Keratinocyte (primary cell): Measurements from ENCODE around the gene SSUH2. TPM values are rescaled to one million over a fixed set of nuclear protein-coding genes. Genes with fewer than 3 reads are reported as not detected.
A peak's percentile ranks its signal among the peaks of the same experiment; 100 is the strongest.

Source experiments
- DNase-seq: peaks from one replicate; pipeline ENCODE4 v3.0.0-alpha.2; 2011; ENCODE audit warnings: low read depth, missing footprints, low spot score
- FAIRE-seq: peaks from 2 replicates; lab custom pipeline; 2011; peaks lifted over from hg19 to GRCh38; lab: Jason Lieb, UNC
- H2AFZ ChIP-seq: 2 replicates; pipeline ENCODE4 v1.6.0; 2012; ENCODE audit warnings: low read length, control low read depth, inconsistent platforms; ENCODE audit not compliant: control insufficient read depth
- H3K27ac ChIP-seq: 2 replicates; pipeline ENCODE4 v1.5.1; 2011; ENCODE audit warnings: low read length; ENCODE audit not compliant: control insufficient read depth, insufficient read depth
- H3K27me3 ChIP-seq: 3 replicates; pipeline ENCODE4 v1.6.0; 2011; ENCODE audit warnings: low read length; ENCODE audit not compliant: control insufficient read depth, insufficient read depth; ENCODE audit errors: extremely low read depth
- H3K36me3 ChIP-seq, 2 experiments: 2 replicates in 1 of 2; 3 replicates in 1 of 2; pipeline ENCODE4 v1.5.1; 2011; ENCODE audit warnings: low read length in 2 of 2, mild to moderate bottlenecking in 1 of 2; ENCODE audit not compliant: control insufficient read depth in 2 of 2, insufficient read depth in 2 of 2; ENCODE audit errors: extremely low read depth in 1 of 2
- H3K4me1 ChIP-seq: 3 replicates; pipeline ENCODE4 v1.5.1; 2011; ENCODE audit warnings: low read length; ENCODE audit not compliant: control insufficient read depth, insufficient read depth; ENCODE audit errors: extremely low read depth
- H3K4me2 ChIP-seq: 3 replicates; pipeline ENCODE4 v1.6.0; 2011; ENCODE audit warnings: low read depth, low read length; ENCODE audit not compliant: control insufficient read depth, insufficient read depth; ENCODE audit errors: extremely low read depth
- H3K4me3 ChIP-seq, 3 experiments: fragments of 200-600 bp in 1 of 3; sonication (generic) in 1 of 3; 2 replicates in 2 of 3; 3 replicates in 1 of 3; pipeline ENCODE4 v1.5.1; 2011 to 2016; ENCODE audit warnings: low read length in 3 of 3, mild to moderate bottlenecking in 3 of 3, control low read depth in 2 of 3, inconsistent platforms in 1 of 3, low read depth in 1 of 3, mixed read lengths in 1 of 3, mixed run types in 1 of 3, moderate library complexity in 1 of 3; ENCODE audit not compliant: control insufficient read depth in 2 of 3, insufficient read depth in 2 of 3; ENCODE audit errors: extremely low read depth in 1 of 3
- H3K79me2 ChIP-seq: 2 replicates; pipeline ENCODE4 v1.6.0; 2012; ENCODE audit warnings: low read length; ENCODE audit not compliant: control insufficient read depth, insufficient read depth
- H3K9ac ChIP-seq: 3 replicates; pipeline ENCODE4 v1.6.0; 2011; ENCODE audit warnings: low read length; ENCODE audit not compliant: control insufficient read depth, insufficient read depth; ENCODE audit errors: extremely low read depth
- H3K9me1 ChIP-seq: 3 replicates; pipeline ENCODE4 v1.6.0; 2011; ENCODE audit warnings: low read length; ENCODE audit not compliant: control insufficient read depth, insufficient read depth; ENCODE audit errors: extremely low read depth
- H3K9me3 ChIP-seq: 2 replicates; pipeline ENCODE4 v1.5.1; 2012; ENCODE audit warnings: low read depth, low read length; ENCODE audit not compliant: control insufficient read depth
- H4K20me1 ChIP-seq: 3 replicates; pipeline ENCODE4 v1.6.0; 2011; ENCODE audit warnings: low read length; ENCODE audit not compliant: control insufficient read depth, insufficient read depth; ENCODE audit errors: extremely low read depth
- CTCF ChIP-seq, 3 experiments: IDR thresholded peaks in 1 of 3; conservative IDR thresholded peaks in 1 of 3; optimal IDR thresholded peaks in 1 of 3; 2 replicates in 2 of 3; 3 replicates in 1 of 3; pipeline versions ENCODE3 to v1.5.1; 2011; ENCODE audit warnings: low read length in 3 of 3, mild to moderate bottlenecking in 3 of 3, moderate library complexity in 2 of 3, control low read depth in 1 of 3, inconsistent platforms in 1 of 3; ENCODE audit not compliant: insufficient read depth in 2 of 3; ENCODE audit errors: extremely low read depth in 1 of 3
- EZH2 ChIP-seq: IDR thresholded peaks from one replicate; pipeline ENCODE4 v1.6.1; 2012; ENCODE audit warnings: inconsistent platforms, mild to moderate bottlenecking, low read length, moderate library complexity
- dilution Hi-C: fragments of 300-500 bp; cut with MboI; formaldehyde crosslinking; loops from one replicate; pipeline ENCODE4 v1.7.0; 2020; ENCODE audit warnings: low sequenced_read_pairs; ENCODE audit not compliant: extremely low pct_ligation_motif_present
- polyA plus RNA-seq, 5 experiments: library from polyadenylated mRNA; depleted of rRNA in 3 of 5; stranded (reverse) in 3 of 5; stranded (forward) in 1 of 5; unstranded in 1 of 5; fragments of >200 nt; gene quantifications; 1 replicate in 1 of 5; 2 replicates in 3 of 5; 3 replicates in 1 of 5; pipeline versions ENCODE4 v1.2.1 to v1.2.3, GENCODE V29; 2011 to 2012; ENCODE audit warnings: missing spikeins in 2 of 5, low read depth in 1 of 5, low replicate concordance in 1 of 5

SSUH2 gene
- polyA plus RNA-seq, 1 donor (not counting 4 experiments of a cell fraction or from before 2014, with no cell fraction given): 0.09 TPM

DNA sequence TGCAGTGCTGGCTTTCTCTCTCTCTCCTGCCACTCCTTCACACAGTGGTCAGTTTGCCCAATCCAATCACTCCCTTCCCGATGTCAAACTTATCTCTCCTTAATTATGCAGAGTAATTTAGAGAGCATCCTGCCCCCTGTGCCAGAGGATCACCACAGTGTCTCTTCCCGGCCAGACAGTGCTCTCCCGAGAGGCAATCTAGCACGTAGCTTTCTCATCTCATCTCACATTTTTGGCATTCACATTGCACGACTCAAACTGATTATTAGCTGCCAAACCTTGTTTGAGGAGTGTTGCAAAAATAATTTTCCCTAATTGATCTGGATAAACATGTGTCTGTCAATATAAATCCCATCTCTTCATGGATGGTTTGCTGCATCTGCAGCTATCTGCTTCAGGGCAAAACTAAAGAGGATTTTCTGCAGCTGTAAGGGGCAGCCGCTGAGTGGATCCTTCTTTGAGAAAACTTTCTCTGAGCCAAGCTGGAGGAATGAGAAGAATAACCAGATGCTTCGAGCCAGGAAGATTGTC, 37.8 kb downstream of the SSUH2 start:
- Histone ChIP-seq H3K9me1 (no peaks in the 10 kb centered on the region), H3K27ac (no peak overlapping the region), H3K79me2 (no peaks in the 10 kb centered on the region), H3K4me3 (no peak overlapping the region), H2AFZ (no peak overlapping the region), H3K27me3 (no peaks in the 10 kb centered on the region), H3K4me2 (no peak overlapping the region), H3K36me3 (no peaks in the 10 kb centered on the region), H3K4me1 (no peaks in the 10 kb centered on the region), H4K20me1 (no peaks in the 10 kb centered on the region), H3K9ac (no peak overlapping the region), H3K9me3 (no peaks in the 10 kb centered on the region)
- FAIRE-seq: peak; percentile 23
- DNase-seq: no peak
- TF ChIP-seq EZH2 (no peak), CTCF (optimal IDR thresholded peaks at IDR 0.05 in 1 of 3, IDR thresholded peaks at IDR 0.05 in 1 of 3, conservative IDR thresholded peaks at IDR 0.05 in 1 of 3; ENCODE audit: extremely low read depth in 1 of 3, insufficient read depth in 2 of 3, low read length in 3 of 3) (no peak)
- dilution Hi-C loops: no loop called here

- dilution Hi-C loops: no loop called here
- Histone ChIP-seq H3K4me1 (no peaks in the 10 kb centered on the region), H3K9me3 (no peaks in the 10 kb centered on the region), H2AFZ (no peak overlapping the region), H3K9ac (no peak overlapping the region), H3K36me3 (no peaks in the 10 kb centered on the region), H3K4me3 (no peak overlapping the region), H3K9me1 (no peaks in the 10 kb centered on the region), H4K20me1 (no peaks in the 10 kb centered on the region), H3K4me2 (no peak overlapping the region), H3K27me3 (no peaks in the 10 kb centered on the region), H3K79me2 (no peaks in the 10 kb centered on the region), H3K27ac (no peak overlapping the region)
- FAIRE-seq (no peak), DNase-seq (no peak)
- TF ChIP-seq EZH2: no peak
- no peak for TF ChIP-seq CTCF (optimal IDR thresholded peaks at IDR 0.05 in 1 of 3, IDR thresholded peaks at IDR 0.05 in 1 of 3, conservative IDR thresholded peaks at IDR 0.05 in 1 of 3; ENCODE audit: extremely low read depth in 1 of 3, insufficient read depth in 2 of 3, low read length in 3 of 3)
Measured at GRCh38 chr3:8604988-8605387, 39.6 kb downstream of the SSUH2 start.
